H1 (cell line): ENCODE results near the gene CLIC2. TPM values are rescaled to one million over a fixed set of nuclear protein-coding genes. Genes with fewer than 3 reads are reported as not detected.
"Not testable (repeated sequence)": the region's sequence is repeated elsewhere in the genome, so short reads cannot be mapped to it uniquely, and the experiment has no call there.

ENCODE experiments used
- CTCF ChIA-PET: fragments of 300-600 bp; sonication (Branson Sonifier 250); formaldehyde crosslinking; loops from one replicate; lab custom pipeline; 2021; ENCODE audit not compliant: partially characterized antibody; lab: Charles Lee
- POLR2A ChIA-PET: fragments of 300-600 bp; sonication (Branson Sonifier 250); formaldehyde crosslinking; loops from one replicate; lab custom pipeline; 2021; ENCODE audit warnings: inconsistent platforms; ENCODE audit not compliant: partially characterized antibody; lab: Charles Lee
- DNase-seq, 2 experiments: peaks; one replicate each; pipeline versions ENCODE4 v3.0.0 to v3.0.0-alpha.2; 2010 to 2022; ENCODE audit warnings: low spot score in 2 of 2, low read depth in 1 of 2, mixed read lengths in 1 of 2
- FAIRE-seq: peaks from 2 replicates; lab custom pipeline; 2011; peaks lifted over from hg19 to GRCh38; lab: Jason Lieb, UNC
- H2AFZ ChIP-seq: 2 replicates; pipeline ENCODE4 v1.8.1; 2012; ENCODE audit warnings: low read length, inconsistent platforms
- H2AK5ac ChIP-seq: 2 replicates; pipeline ENCODE4 v1.6.1; 2013; ENCODE audit warnings: low read depth, low read length
- H2BK120ac ChIP-seq: replicated peaks from 2 replicates; pipeline ENCODE3; 2013; ENCODE audit warnings: low read depth, low read length, inconsistent platforms
- H2BK12ac ChIP-seq: 2 replicates; pipeline ENCODE4 v1.6.1; 2013; ENCODE audit warnings: low read depth, low read length
- H2BK15ac ChIP-seq: 2 replicates; pipeline ENCODE4 v1.6.1; 2013; ENCODE audit warnings: low read length
- H2BK20ac ChIP-seq: 2 replicates; pipeline ENCODE4 v1.6.1; 2013; ENCODE audit warnings: low read length
- H2BK5ac ChIP-seq: 2 replicates; pipeline ENCODE4 v1.6.1; 2013; ENCODE audit warnings: low read depth, low read length
- H3K14ac ChIP-seq: 2 replicates; pipeline ENCODE4 v1.6.1; 2013; ENCODE audit warnings: inconsistent platforms; ENCODE audit not compliant: insufficient read length
- H3K18ac ChIP-seq: 2 replicates; pipeline ENCODE4 v1.6.1; 2013; ENCODE audit warnings: low read length; ENCODE audit errors: extremely low read depth
- H3K23ac ChIP-seq: 2 replicates; pipeline ENCODE4 v1.6.1; 2013; ENCODE audit warnings: inconsistent platforms; ENCODE audit not compliant: insufficient read length
- H3K23me2 ChIP-seq: 2 replicates; pipeline ENCODE4 v1.6.1; 2013; ENCODE audit warnings: low read depth, low read length
- H3K27ac ChIP-seq: 2 replicates; pipeline ENCODE4 v1.6.1; 2011; ENCODE audit warnings: low read depth, low read length, inconsistent platforms
- H3K27me3 ChIP-seq, 4 experiments: replicated peaks in 1 of 4; 1 replicate in 1 of 4; 2 replicates in 3 of 4; pipeline versions ENCODE4 v1.6.1 to v1.8.1; 2011 to 2013; ENCODE audit warnings: low read length in 3 of 4, mild to moderate bottlenecking in 3 of 4, inconsistent platforms in 2 of 4, mixed read lengths in 2 of 4, moderate library complexity in 1 of 4; ENCODE audit not compliant: control insufficient read depth in 3 of 4, insufficient read depth in 3 of 4; ENCODE audit errors: extremely low read depth in 1 of 4
- H3K36me3 ChIP-seq, 4 experiments: 2 replicates each; pipeline versions ENCODE4 v1.6.1 to v1.8.1; 2011 to 2013; ENCODE audit warnings: mild to moderate bottlenecking in 4 of 4, low read length in 3 of 4, moderate library complexity in 2 of 4, control low read depth in 1 of 4, inconsistent platforms in 1 of 4; ENCODE audit not compliant: insufficient read depth in 4 of 4, control insufficient read depth in 2 of 4
- H3K4ac ChIP-seq: replicated peaks from 2 replicates; pipeline ENCODE3; 2013; ENCODE audit warnings: low read length, low read depth, mixed read lengths, inconsistent platforms; ENCODE audit not compliant: insufficient read length
- H3K4me1 ChIP-seq, 4 experiments: replicated peaks in 1 of 4; 1 replicate in 1 of 4; 2 replicates in 3 of 4; pipeline versions ENCODE4 v1.6.1 to v1.8.1; 2011 to 2013; ENCODE audit warnings: low read length in 3 of 4, inconsistent platforms in 2 of 4, mixed read lengths in 1 of 4; ENCODE audit not compliant: insufficient read depth in 4 of 4, control insufficient read depth in 3 of 4
- H3K4me2 ChIP-seq, 2 experiments: 2 replicates each; pipeline versions ENCODE4 v1.6.1 to v1.8.1; 2011 to 2013; ENCODE audit warnings: low read depth in 2 of 2, low read length in 2 of 2, control low read depth in 1 of 2, inconsistent platforms in 1 of 2, mild to moderate bottlenecking in 1 of 2; ENCODE audit not compliant: insufficient read depth in 1 of 2
- H3K4me3 ChIP-seq, 4 experiments: fragments of 200-600, 300-600 bp in 1 of 4; sonication (generic), shearing (Covaris generic), sonication (Bioruptor Twin) in 1 of 4; 2 replicates each; pipeline versions ENCODE4 v1.5.1 to v1.8.1; 2011 to 2016; ENCODE audit warnings: low read length in 4 of 4, low read depth in 3 of 4, control low read depth in 2 of 4, inconsistent platforms in 2 of 4, mild to moderate bottlenecking in 2 of 4, mixed read lengths in 1 of 4, moderate library complexity in 1 of 4; ENCODE audit not compliant: insufficient read depth in 2 of 4; ENCODE audit errors: extremely low read depth in 1 of 4
- H3K56ac ChIP-seq: replicated peaks from 2 replicates; pipeline ENCODE3; 2013; ENCODE audit warnings: low read depth, mild to moderate bottlenecking, mixed read lengths, low read length, inconsistent platforms; ENCODE audit not compliant: insufficient read length
- H3K79me1 ChIP-seq: 2 replicates; pipeline ENCODE4 v1.6.1; 2013; ENCODE audit warnings: low read depth, low read length, control low read depth
- H3K79me2 ChIP-seq, 2 experiments: 2 replicates each; pipeline versions ENCODE4 v1.6.1 to v1.8.1; 2012 to 2013; ENCODE audit warnings: low read length in 2 of 2, mild to moderate bottlenecking in 2 of 2, inconsistent platforms in 1 of 2; ENCODE audit not compliant: insufficient read depth in 2 of 2, control insufficient read depth in 1 of 2
- H3K9ac ChIP-seq, 4 experiments: replicated peaks in 1 of 4; 1 replicate in 1 of 4; 2 replicates in 3 of 4; pipeline versions ENCODE4 v1.6.1 to v1.8.1; 2011 to 2013; ENCODE audit warnings: low read depth in 3 of 4, low read length in 3 of 4, control low read depth in 2 of 4, mild to moderate bottlenecking in 2 of 4, moderate library complexity in 2 of 4, inconsistent platforms in 1 of 4; ENCODE audit errors: extremely low read depth in 1 of 4
- H3K9me3 ChIP-seq, 2 experiments: 2 replicates each; pipeline versions ENCODE4 v1.6.1 to v1.8.1; 2012 to 2013; ENCODE audit warnings: mild to moderate bottlenecking in 2 of 2, moderate library complexity in 2 of 2, control low read depth in 1 of 2, inconsistent platforms in 1 of 2, low read depth in 1 of 2, low read length in 1 of 2, mixed read lengths in 1 of 2; ENCODE audit not compliant: insufficient read depth in 2 of 2
- H4K20me1 ChIP-seq, 2 experiments: replicated peaks in 1 of 2; 2 replicates each; pipeline versions ENCODE3 to v1.8.1; 2011 to 2013; ENCODE audit warnings: inconsistent platforms in 2 of 2, low read length in 2 of 2, mild to moderate bottlenecking in 1 of 2; ENCODE audit not compliant: insufficient read depth in 2 of 2, control insufficient read depth in 1 of 2
- H4K5ac ChIP-seq: 2 replicates; pipeline ENCODE4 v1.6.1; 2013; ENCODE audit warnings: low read length, low read depth, mixed read lengths, inconsistent platforms; ENCODE audit not compliant: insufficient read length
- H4K8ac ChIP-seq: 2 replicates; pipeline ENCODE4 v1.8.0; 2013; ENCODE audit warnings: mild to moderate bottlenecking, moderate library complexity, low read length, inconsistent platforms; ENCODE audit not compliant: insufficient read depth; ENCODE audit errors: extremely low read depth
- H4K91ac ChIP-seq: replicated peaks from 2 replicates; pipeline ENCODE3; 2013; ENCODE audit warnings: low read length, mixed read lengths, inconsistent platforms; ENCODE audit not compliant: insufficient read length
- WGBS, 2 experiments: shearing (Covaris generic) in 1 of 2; methylation state at CpG; one replicate each; pipeline versions ENCODE4 v1.1.6 to v1.1.7; 2013 to 2015; ENCODE audit warnings: low lambda C conversion rate in 2 of 2, mixed read lengths in 2 of 2, inconsistent platforms in 1 of 2, low coverage in 1 of 2, missing lambda C conversion rate in 1 of 2; ENCODE audit not compliant: insufficient replicate concordance in 2 of 2, insufficient coverage in 1 of 2, insufficient read length in 1 of 2; ENCODE audit errors: extremely low coverage in 1 of 2, missing lambda C conversion rate in 1 of 2; 5-methylcytosine and 5-hydroxymethylcytosine counted together
- polyA plus RNA-seq, 7 experiments: library from polyadenylated mRNA; depleted of rRNA in 3 of 7; stranded (reverse) in 5 of 7; unstranded in 2 of 7; fragments of >200 nt in 5 of 7; fragments of 200-250 nt in 2 of 7; gene quantifications; 1 replicate in 5 of 7; 2 replicates in 1 of 7; 4 replicates in 1 of 7; pipeline versions ENCODE4 v1.2.1 to v1.2.3, GENCODE V29; 2011 to 2013; ENCODE audit warnings: missing spikeins in 2 of 7, mixed read lengths in 2 of 7
- total RNA-seq: library from RNA; stranded (reverse); fragmentation: NEBNext Ultra II Directional; extraction: Animal tissue kit (Norgen Biotek cat#: 25700); gene quantifications from 2 replicates; pipeline ENCODE4 v1.2.1, GENCODE V29; 2021

The CLIC2 gene
- total and polyA plus RNA-seq, 2 of the 8 experiments (the other 6 are each of a cell fraction or from before 2014, with no cell fraction given), result 0.08 to 0.61 TPM

DNA sequence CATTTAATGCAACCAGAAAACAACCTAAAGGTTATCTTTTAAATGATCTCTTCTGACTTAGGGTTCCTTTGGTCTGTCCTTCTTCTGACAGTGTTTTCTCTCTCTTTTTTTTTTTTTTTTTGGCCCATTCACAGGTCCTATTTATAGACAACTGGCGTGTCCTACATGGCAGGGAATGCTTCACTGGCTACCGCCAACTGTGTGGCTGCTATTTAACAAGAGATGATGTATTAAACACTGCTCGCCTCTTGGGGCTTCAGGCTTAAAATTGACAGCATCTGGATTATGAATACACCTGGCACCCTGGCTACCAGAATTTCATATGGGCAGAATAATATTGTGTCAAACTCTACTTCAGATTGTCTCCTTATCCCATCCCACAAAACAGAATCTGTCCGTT is 15.0 kb upstream of the CLIC2 start:
- H4K20me1 ChIP-seq, H2BK5ac ChIP-seq, H3K14ac ChIP-seq, H2BK12ac ChIP-seq, H4K8ac ChIP-seq, H2AFZ ChIP-seq, DNase-seq, H3K9ac ChIP-seq, POLR2A ChIA-PET, H3K18ac ChIP-seq, H3K4ac ChIP-seq, H3K23ac ChIP-seq, H3K27ac ChIP-seq, H3K4me1 ChIP-seq, H3K9me3 ChIP-seq, FAIRE-seq, H3K4me3 ChIP-seq, H3K79me2 ChIP-seq, H3K56ac ChIP-seq, H3K36me3 ChIP-seq, CTCF ChIA-PET, H3K4me2 ChIP-seq, H3K27me3 ChIP-seq, H3K79me1 ChIP-seq, H4K91ac ChIP-seq, H2BK15ac ChIP-seq, H3K23me2 ChIP-seq, H2BK20ac ChIP-seq, H4K5ac ChIP-seq, H2AK5ac ChIP-seq, H2BK120ac ChIP-seq: not testable (repeated sequence)
- no CpG with 5 or more reads among the region's 4 CpGs for WGBS, 2 experiments

DNA sequence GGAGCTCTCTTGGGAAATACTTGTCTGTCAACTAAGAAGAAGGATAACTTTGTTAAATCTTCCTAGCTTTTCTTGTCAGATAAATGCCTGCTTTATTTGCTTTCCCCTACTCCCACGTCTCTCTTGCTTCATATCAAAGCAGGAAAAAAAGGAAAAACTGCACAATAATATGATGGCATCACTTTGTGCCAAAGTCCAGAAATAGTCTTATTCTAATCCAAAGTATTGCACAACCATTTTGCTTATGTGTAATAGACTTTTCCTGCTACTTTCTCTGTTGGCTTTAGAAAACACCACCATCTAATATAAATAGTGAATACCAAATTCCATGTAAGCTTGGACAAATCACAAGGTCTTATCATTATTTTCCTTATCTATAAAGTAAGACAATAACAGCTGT is 11.3 kb upstream of the CLIC2 start:
- H2AFZ ChIP-seq, H3K79me1 ChIP-seq, H3K27me3 ChIP-seq, H3K9me3 ChIP-seq, DNase-seq, CTCF ChIA-PET, FAIRE-seq, H4K91ac ChIP-seq, H2AK5ac ChIP-seq, H3K56ac ChIP-seq, H4K5ac ChIP-seq, H2BK5ac ChIP-seq, H3K23ac ChIP-seq, H2BK120ac ChIP-seq, H3K36me3 ChIP-seq, H2BK20ac ChIP-seq, H3K4me3 ChIP-seq, H3K4me1 ChIP-seq, H3K4me2 ChIP-seq, H3K14ac ChIP-seq, H2BK12ac ChIP-seq, H3K27ac ChIP-seq, H4K20me1 ChIP-seq, H2BK15ac ChIP-seq, H4K8ac ChIP-seq, POLR2A ChIA-PET, H3K79me2 ChIP-seq, H3K4ac ChIP-seq, H3K18ac ChIP-seq, H3K9ac ChIP-seq, H3K23me2 ChIP-seq: not testable (repeated sequence)
- WGBS, 2 experiments, result no CpG with 5 or more reads among the region's 1 CpG
